MM.1S (cell line): ENCODE results near the gene SDCBP2.

Experiments
- DNase-seq: peaks from one replicate; pipeline ENCODE4 v3.0.0-alpha.2; 2015
- H2AFZ ChIP-seq: fragments of 300-600 bp; sonication (generic); 2 replicates; pipeline ENCODE4 v1.6.0; 2016; ENCODE audit warnings: antibody characterized with exemption, low read length
- H3F3A ChIP-seq: fragments of 300-600 bp; sonication (generic); 2 replicates; pipeline ENCODE4 v1.6.1; 2016; ENCODE audit warnings: mild to moderate bottlenecking, antibody characterized with exemption, low read length, moderate library complexity, mixed read lengths; ENCODE audit not compliant: insufficient read depth
- H3K27ac ChIP-seq: fragments of 300-600 bp; sonication (generic); 2 replicates; pipeline ENCODE4 v1.5.1; 2016; ENCODE audit warnings: mild to moderate bottlenecking, low read length
- H3K27me3 ChIP-seq: fragments of 300-600 bp; sonication (generic); replicated peaks from 2 replicates; pipeline ENCODE4 v1.6.0; 2016; ENCODE audit warnings: low read length; ENCODE audit not compliant: insufficient read depth
- H3K36me3 ChIP-seq: fragments of 300-600 bp; sonication (generic); replicated peaks from 2 replicates; pipeline ENCODE4 v1.6.1; 2016; ENCODE audit warnings: mild to moderate bottlenecking, low read length, mixed read lengths; ENCODE audit not compliant: insufficient read depth
- H3K4me1 ChIP-seq: fragments of 300-600 bp; sonication (generic); 2 replicates; pipeline ENCODE4 v1.6.1; 2016; ENCODE audit warnings: low read length, mixed read lengths
- H3K4me2 ChIP-seq: fragments of 300-600 bp; sonication (generic); 2 replicates; pipeline ENCODE4 v1.6.0; 2016; ENCODE audit warnings: low read depth, low read length
- H3K4me3 ChIP-seq: fragments of 300-600 bp; sonication (generic); 2 replicates; pipeline ENCODE4 v1.5.1; 2016; ENCODE audit warnings: low read length, mixed read lengths
- H3K79me2 ChIP-seq: fragments of 300-600 bp; sonication (generic); 2 replicates; pipeline ENCODE4 v1.6.1; 2016; ENCODE audit warnings: mixed run types, low read length, mixed read lengths
- H3K9ac ChIP-seq: fragments of 300-600 bp; sonication (generic); 2 replicates; pipeline ENCODE4 v1.6.1; 2016; ENCODE audit warnings: low read length, mixed read lengths
- H3K9me2 ChIP-seq: fragments of 300-600 bp; sonication (generic); replicated peaks from 2 replicates; pipeline ENCODE4 v1.6.1; 2016; ENCODE audit warnings: mild to moderate bottlenecking, low read length, mixed read lengths; ENCODE audit not compliant: insufficient read depth
- H3K9me3 ChIP-seq: fragments of 300-600 bp; sonication (generic); replicated peaks from 2 replicates; pipeline ENCODE4 v1.6.1; 2016; ENCODE audit warnings: mild to moderate bottlenecking, low read length, mixed read lengths; ENCODE audit not compliant: insufficient read depth
- H4K20me1 ChIP-seq: fragments of 300-600 bp; sonication (generic); 2 replicates; pipeline ENCODE4 v1.6.1; 2016; ENCODE audit warnings: mild to moderate bottlenecking, low read length, moderate library complexity, mixed read lengths; ENCODE audit not compliant: insufficient read depth
- EZH2 ChIP-seq: fragments of 300-600 bp; sonication (generic); optimal IDR thresholded peaks from 2 replicates; pipeline ENCODE3; 2017; ENCODE audit warnings: low read depth, mild to moderate bottlenecking, antibody characterized with exemption, low read length, mixed read lengths
- EZH2phosphoT487 ChIP-seq: fragments of 300-600 bp; sonication (generic); IDR thresholded peaks from 2 replicates; pipeline ENCODE4 v1.6.1; 2018; ENCODE audit warnings: antibody characterized with exemption, low read length
- TF ChIP-seq, protein P1 (sequence below): fragments of 300-600 bp; sonication (generic); IDR thresholded peaks from 2 replicates; pipeline ENCODE4 v1.5.1; 2016; ENCODE audit warnings: antibody characterized with exemption, low read length, mixed read lengths

The SDCBP2 gene

DNA sequence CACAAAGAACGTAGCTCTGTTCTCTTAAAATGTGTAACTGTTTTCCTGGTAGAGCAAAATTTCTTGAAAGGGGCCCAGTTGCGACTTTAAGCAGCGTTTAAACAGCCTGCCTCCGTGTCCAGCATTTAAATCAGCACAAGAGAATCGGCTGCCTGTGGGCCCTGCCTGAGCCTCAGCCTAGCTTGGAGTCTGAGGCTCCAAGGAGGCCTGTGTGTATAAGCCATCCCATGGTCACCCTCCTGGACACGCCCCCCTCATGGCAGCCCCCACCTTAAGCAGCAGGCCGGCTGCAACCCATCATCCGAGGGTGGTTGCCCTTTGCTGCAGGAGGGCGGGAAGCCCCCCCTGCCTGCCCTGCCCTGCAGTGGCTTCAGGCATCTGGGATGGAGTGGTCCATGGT, 18.9 kb downstream of the SDCBP2 start:
- DNase-seq = no peak
- Histone ChIP-seq H3K79me2 (no peaks in the 10 kb centered on the region), H3K36me3 (no peaks in the 10 kb centered on the region), H3K9me2 (no peaks in the 10 kb centered on the region), H3K4me1 (peaks cover 18% of the 10 kb centered on the region), H2AFZ (no peak overlapping the region), H3F3A (no peaks in the 10 kb centered on the region), H3K27ac (no peak overlapping the region), H3K9ac (no peak overlapping the region), H4K20me1 (no peaks in the 10 kb centered on the region), H3K4me2 (peak overlapping the region; percentile 24), H3K27me3 (no peaks in the 10 kb centered on the region), H3K4me3 (no peak overlapping the region), H3K9me3 (no peaks in the 10 kb centered on the region)
- TF ChIP-seq, protein P1, sequence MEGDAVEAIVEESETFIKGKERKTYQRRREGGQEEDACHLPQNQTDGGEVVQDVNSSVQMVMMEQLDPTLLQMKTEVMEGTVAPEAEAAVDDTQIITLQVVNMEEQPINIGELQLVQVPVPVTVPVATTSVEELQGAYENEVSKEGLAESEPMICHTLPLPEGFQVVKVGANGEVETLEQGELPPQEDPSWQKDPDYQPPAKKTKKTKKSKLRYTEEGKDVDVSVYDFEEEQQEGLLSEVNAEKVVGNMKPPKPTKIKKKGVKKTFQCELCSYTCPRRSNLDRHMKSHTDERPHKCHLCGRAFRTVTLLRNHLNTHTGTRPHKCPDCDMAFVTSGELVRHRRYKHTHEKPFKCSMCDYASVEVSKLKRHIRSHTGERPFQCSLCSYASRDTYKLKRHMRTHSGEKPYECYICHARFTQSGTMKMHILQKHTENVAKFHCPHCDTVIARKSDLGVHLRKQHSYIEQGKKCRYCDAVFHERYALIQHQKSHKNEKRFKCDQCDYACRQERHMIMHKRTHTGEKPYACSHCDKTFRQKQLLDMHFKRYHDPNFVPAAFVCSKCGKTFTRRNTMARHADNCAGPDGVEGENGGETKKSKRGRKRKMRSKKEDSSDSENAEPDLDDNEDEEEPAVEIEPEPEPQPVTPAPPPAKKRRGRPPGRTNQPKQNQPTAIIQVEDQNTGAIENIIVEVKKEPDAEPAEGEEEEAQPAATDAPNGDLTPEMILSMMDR = no peak
- no peak for TF ChIP-seq EZH2phosphoT487
- TF ChIP-seq EZH2 = no peak

- no peaks in the 10 kb centered on the region for H3K27me3 ChIP-seq
- no peak for DNase-seq
- no peak overlapping the region for H3K9ac ChIP-seq
- H4K20me1 ChIP-seq = no peaks in the 10 kb centered on the region
- no peaks in the 10 kb centered on the region for H3K36me3 ChIP-seq
- peaks cover 18% of the 10 kb centered on the region for H3K4me1 ChIP-seq
- no peak overlapping the region for H3K27ac ChIP-seq
- TF ChIP-seq, protein P1 = no peak
- TF ChIP-seq EZH2 (no peak), EZH2phosphoT487 (no peak)
- H3K9me3 ChIP-seq = no peaks in the 10 kb centered on the region
- no peak overlapping the region for H3K4me2 ChIP-seq
- H2AFZ ChIP-seq = no peak overlapping the region
- no peaks in the 10 kb centered on the region for H3F3A ChIP-seq
- H3K79me2 ChIP-seq = no peaks in the 10 kb centered on the region
- no peak overlapping the region for H3K4me3 ChIP-seq
- H3K9me2 ChIP-seq = no peaks in the 10 kb centered on the region
Observed at GRCh38 chr20:1309439-1309847, 19.5 kb downstream of the SDCBP2 start.

DNA sequence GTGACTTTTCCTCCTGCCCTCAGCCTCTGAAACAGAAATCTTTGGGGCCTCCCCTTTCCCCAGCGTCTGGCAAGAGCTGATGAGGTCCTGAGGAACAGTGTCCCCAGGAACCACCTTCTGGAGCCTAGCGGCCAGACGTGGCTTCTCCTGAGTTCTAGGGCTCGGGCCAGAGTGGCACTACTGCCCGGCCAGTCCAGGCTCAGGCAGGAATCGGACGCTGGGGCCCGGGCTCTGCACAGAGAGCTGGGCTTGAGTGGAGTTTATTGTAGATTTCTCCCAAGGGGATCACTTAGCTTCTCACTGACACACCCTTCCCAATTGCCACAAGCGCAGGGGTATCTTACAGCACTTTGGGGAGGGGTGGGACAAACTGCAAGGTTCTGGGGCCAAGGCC, 20.2 kb downstream of the SDCBP2 start:
- no peak overlapping the region for H3K4me2 ChIP-seq
- TF ChIP-seq EZH2 = no peak
- no peak for TF ChIP-seq EZH2phosphoT487
- TF ChIP-seq, protein P1 = no peak
- no peak overlapping the region for H3K27ac ChIP-seq
- H2AFZ ChIP-seq = no peak overlapping the region
- no peak overlapping the region for H3K9ac ChIP-seq
- H3K4me3 ChIP-seq = no peak overlapping the region
- no peak for DNase-seq
- H3K9me3 ChIP-seq = no peaks in the 10 kb centered on the region
- H3K4me1 ChIP-seq = peaks cover 17% of the 10 kb centered on the region
- H3K36me3 ChIP-seq = no peaks in the 10 kb centered on the region
- no peaks in the 10 kb centered on the region for H3K79me2 ChIP-seq
- no peaks in the 10 kb centered on the region for H4K20me1 ChIP-seq
- H3K27me3 ChIP-seq = no peaks in the 10 kb centered on the region
- no peaks in the 10 kb centered on the region for H3F3A ChIP-seq
- H3K9me2 ChIP-seq = no peaks in the 10 kb centered on the region
